ENCODE results near the gene ST7.

The ST7 gene

DNA sequence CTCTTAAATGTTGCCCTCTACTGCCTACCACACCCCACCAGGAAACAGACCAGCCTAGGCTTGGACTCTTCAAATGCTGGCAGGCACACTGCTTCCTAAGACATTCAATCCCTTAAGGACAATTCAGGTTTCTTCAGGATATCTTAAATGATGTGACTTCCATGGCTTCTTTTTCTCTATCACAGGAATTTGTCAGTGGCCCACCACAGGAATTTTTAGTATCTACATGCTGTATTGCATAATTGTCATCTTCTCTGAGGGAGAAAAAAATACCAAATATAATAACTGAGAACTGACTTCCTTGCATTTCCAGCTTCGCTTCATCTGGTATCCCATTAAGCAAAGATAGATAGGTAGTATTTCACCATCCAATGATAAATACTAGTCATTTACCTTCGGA lies 240.3 kb downstream of the ST7 start:
- DNase-seq (ENCODE audit: low read depth): no peak

DNA sequence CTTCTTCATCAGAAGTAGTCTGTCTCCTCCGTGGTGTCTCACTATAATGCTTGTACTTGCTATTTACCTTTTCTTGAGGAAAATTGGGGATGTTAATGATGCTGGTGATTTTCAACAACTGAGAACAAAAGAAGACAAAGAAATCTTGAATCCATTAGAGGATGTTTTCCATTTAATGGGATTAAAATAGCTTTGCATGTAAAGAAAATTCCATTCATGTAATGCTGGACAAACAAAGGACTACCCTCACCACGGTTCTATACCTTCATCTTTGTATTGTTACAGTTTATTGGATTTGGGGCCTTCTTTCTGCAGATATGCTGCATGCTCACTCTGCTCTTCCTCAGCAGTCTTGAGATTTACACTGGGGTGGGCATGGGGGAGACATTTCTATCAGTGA lies 241.1 kb downstream of the ST7 start:
- DNase-seq (ENCODE audit: low read depth): no peak

DNA sequence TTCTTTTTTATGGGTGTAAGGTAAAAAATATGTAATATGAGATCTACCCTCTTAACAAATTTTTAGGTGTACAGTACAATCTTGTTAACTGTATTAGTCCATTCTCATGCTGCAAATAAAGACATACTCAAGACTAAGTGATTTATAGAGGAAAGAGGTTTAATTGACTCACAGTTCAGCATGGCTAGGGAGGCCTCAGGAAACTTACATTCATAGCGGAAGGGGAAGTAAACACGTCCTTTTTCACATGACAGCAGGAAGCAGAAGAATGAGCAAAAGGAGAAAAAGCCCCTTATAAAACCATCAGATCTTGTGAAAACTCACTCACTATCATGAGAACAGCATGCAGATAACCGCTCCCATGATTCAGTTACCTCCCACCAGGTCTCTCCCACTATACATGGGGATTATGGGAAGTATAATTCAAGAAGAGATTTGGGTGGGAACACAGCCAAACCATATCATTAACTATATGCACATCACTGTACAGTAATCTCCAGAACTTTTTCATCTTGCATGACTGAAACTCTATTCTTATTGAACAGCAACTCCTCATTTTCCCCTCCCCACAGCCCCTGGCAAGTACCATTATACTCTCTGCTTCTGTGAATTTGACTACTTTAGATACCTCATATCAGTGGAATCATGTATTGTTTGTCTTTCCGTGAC lies 242.2 kb downstream of the ST7 start:
- no peak for DNase-seq (ENCODE audit: low read depth)

DNA sequence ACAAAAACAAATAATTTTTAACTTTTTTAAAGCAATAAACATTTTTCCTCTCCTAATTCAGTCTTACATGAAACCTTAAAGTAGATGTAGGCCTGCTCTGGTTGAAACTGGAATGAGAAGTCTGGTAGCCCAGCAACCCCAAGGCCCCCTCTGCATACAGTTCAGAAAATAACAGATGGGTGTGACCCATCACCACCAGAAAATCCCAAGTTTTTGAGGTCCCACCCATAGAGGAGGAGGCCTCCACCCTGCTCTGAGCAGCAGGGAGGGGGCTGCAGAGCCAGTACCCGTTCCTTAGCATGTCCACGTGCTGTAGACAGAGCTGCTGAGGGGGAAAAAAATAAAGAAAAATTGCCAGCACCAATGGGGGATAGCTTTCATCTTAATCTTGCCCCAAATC lies 246.8 kb downstream of the ST7 start:
- no peak for DNase-seq (ENCODE audit: low read depth)

DNA sequence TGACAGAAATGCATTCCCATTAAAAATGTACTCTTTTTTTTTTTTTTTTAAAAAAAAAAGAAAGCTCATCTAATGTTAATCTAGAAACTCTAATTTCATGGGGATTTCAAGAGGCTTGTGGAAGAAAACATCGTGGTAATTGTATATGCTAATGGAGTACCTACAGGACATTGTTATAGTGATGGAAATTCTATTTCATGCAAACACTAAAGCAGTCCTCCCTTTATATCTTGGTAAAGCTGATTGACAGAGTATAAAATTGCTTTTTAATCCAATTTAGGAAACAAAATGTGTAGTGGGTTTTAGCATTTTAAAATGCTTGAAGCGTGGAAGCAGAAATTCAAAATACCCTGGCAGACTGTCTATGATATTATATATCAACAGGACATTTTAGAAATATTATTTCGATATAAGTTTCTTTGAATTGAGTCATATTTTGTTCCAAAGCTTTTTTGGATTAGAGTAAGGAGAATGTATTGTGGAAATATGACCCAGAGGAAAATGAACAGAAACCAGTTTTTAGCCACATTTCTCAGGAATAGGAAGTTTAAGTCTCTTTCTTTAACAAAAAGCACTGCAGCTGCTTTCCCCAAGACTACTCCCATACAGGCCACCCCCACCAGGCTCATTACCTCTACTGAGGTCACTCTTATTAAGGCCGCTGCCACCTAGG lies 247.6 kb downstream of the ST7 start:
- no peak for DNase-seq (ENCODE audit: low read depth)

DNA sequence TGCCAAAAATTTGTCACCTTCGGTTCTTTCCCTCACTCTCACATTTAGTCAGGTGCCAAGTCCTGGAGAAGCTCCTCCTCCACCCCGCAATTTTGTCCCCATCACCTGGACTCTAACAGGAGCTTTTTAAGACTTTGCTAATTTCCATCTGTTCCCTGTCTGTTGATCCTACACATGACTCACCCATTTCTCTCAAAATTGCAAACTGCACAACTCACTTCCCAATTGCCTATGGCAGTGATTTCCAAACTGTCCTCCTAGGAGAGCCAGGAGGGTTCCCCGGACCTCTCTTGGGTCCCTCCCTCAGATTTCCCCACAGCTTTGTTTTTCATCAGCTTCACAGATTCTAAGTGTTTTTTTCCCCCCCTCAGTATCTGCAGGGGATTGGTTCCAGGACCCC lies 249.2 kb downstream of the ST7 start:
- no peak for DNase-seq (ENCODE audit: low read depth)

DNA sequence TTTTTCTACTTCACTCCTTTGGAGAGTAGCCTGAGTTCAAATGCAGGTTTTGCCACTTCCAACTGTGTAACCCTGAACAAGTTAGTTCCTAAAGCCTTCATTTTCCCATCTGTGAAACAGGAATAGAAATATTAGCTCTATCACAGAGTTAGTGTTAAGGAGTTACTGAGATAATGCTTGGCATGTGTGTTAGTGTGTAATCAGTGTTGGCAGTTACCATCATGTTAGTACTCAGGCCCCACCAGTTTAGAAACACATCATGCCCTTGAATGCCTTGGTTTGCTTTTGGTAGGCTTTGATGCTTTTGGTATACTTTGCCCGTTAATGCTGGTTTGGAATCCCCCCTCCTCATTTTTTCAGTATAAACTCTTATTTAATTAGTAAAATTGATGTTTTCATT lies 249.9 kb downstream of the ST7 start:
- no peak for DNase-seq (ENCODE audit: low read depth)

DNA sequence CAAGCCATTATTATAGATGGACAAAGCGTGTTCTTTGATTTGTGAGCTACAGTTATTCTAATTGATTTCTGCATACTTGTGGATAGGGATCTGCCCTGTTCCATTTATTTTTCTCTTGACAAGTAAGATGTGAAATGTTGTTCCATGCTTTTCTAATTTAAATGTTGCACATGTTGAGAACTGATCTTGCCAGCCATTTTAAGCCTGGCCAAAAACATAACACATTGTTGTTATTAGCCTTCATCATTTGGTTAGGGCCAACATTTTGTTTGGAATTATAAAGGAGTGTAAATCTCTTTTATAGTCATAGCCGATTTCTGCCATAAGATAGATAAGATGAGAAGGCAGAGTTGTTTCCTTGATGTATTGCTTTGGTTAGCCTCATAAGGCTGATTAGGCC lies 252.6 kb downstream of the ST7 start:
- no peak for DNase-seq (ENCODE audit: low read depth)

DNA sequence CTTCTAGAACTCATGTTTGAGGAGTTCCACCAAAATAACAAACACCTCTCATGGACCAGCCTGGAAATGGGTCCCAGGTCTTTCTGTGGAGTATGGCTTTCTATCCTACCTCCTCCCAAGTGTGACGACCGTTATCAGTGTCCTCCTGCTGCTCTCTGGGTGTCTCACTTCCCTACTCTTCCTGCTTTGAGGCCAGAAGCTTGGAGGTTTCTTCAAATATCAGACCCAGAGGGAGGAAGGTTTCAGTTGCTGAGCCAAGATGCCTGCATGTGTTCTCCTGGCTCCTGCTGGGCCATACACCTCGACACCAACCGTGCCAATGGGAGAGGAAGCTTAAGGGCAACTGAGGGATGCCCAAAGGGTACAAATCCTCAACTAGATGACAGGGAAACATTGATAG lies 255.0 kb downstream of the ST7 start:
- no peak for DNase-seq (ENCODE audit: low read depth)

DNA sequence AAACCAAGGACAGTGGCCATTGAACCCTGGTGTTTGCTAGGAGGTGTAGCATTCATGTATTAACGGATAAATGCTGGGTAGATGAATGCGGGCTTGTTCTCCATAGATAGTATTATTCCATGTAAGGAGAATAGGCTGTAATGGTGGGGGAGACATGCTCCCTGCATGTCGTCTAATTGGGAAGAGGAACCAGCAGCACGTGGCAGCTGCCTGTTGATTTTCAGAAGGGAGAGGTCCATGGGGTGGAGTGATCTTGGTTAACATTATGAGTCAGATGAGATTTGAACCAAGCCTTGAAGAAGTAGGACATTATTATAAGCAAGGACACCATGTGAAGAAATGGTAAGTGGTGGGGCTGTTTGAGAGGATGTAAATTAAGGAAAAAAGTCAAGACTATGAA lies 257.1 kb downstream of the ST7 start:
- DNase-seq (ENCODE audit: low read depth): no peak

DNA sequence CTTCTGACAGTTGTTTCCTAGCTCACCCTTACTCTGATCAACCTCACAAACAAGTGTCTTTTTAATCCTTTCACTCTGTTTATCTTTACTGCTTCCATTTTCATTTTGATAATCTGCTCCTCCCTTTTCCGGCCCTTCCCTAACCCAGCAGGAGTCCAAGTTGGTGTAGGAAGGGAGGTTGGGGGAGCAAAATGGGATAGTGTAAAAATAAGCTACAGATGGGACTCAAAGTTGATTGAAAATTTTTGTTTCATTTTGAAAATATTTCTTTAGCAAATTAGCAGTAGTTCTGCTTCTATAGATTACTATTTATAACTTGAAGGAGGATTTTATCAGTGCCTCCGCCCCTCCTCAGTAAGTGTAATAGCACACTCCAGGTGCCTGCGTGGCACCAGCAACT lies 257.6 kb downstream of the ST7 start:
- DNase-seq (ENCODE audit: low read depth): no peak

DNA sequence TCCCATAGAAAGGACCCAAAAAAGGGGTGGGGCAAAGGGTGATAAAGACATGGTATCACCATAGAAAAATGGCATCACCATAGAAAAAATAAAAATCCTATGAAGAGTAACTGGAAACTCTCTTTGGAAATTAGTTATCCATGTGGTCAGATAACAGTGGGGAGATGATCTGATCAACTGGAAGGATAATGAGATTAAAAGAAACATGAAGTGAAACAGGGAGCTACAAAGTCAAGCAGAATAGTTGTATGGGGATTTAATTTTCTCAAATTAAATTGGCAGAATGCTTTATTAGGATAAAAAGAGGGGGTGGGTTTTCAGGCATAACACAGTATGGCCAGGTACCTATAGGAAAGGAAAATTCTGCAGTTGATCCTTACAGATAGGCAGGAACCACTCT lies 258.3 kb downstream of the ST7 start:
- DNase-seq (ENCODE audit: low read depth): no peak

DNA sequence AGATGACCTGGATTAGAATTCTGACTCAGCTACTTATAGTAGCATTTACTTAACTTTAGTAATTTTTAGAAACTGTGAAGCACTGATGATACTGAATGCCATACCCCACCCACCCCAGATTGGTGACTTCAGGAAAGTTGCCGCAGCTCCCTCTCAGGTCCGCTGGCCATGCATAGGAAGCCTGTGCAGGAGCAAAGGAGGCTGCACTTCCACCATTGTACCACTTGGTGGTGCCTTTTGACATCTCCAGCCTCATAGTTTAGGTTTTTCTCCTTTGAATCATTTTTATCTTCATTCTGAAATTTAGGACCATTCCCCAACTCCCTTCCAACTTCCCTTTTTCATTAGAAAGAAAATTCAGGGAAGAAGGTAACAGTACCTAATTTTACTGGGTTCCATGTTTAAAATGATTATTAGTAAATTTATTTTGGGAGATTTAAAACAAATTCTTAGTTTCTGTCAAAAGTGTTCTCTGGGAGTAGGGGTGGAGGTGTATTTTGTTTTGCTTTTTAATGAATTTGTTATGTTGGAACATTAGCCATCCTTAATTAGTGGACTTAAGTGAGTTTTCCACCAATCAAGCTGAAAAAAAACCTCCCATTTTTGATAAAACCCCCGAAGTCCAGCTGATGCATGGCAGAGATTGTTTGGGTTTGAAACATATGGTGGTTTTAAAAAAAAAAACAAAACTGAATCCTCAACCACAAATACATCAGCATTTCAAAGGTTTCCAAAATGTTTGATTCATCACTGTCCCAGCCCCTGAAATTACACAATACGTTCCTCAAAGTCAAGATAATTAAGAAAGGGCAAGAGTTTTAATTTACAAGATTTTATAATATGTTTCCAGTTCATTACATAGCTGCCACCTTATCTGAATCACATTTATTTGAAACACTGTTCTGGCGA lies 259.9 kb downstream of the ST7 start:
- peak; percentile 3 for DNase-seq (ENCODE audit: low read depth)

DNA sequence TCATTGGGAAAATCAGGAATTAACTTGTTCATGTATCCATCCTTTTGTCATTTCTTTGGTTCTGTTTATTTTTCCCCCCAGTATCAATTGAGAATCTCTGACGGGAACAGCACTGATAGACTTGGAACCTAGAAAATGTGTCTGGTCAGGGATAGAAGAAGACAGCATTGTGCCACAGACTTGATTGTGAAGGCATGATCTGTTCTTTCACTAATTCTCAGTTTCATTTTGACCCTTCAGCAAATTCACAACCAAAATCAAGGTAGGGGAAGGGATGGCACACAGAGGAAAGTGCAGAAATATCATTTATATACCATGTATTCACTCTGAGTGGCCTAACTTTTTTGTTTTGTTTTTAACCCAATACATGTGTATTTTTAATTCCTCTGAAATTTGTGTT lies 262.7 kb downstream of the ST7 start:
- DNase-seq (ENCODE audit: low read depth): no peak

DNA sequence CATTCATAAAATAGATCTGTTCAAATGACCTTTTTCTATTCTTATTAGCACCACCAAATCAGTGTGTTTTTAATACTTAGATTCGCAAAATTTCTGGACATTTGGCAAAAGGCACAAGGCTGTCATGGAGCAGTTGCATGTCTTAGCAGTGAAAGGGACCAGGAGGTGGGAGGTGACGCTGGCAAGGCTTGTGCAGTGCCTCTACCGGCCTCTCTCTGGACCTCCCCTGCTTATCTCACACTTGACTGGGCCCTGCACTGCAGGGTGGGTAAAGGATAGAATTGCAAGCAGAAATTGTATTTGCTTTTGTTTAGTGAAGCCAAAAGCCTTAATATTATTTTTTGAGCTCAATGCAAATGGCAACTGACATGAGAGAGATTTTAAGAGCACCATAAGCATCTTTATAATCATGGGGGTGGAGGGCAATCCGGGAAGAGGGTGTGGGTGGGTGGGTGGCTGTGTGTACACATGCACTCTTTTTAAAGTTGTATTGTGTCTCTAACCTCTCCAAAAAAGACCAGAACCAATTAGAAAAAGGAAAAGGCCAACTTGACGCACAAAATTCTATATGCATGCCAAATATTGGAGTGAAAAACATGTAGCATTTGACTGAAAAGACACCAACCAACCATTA lies 263.3 kb downstream of the ST7 start:
- no peak for DNase-seq (ENCODE audit: low read depth)

DNA sequence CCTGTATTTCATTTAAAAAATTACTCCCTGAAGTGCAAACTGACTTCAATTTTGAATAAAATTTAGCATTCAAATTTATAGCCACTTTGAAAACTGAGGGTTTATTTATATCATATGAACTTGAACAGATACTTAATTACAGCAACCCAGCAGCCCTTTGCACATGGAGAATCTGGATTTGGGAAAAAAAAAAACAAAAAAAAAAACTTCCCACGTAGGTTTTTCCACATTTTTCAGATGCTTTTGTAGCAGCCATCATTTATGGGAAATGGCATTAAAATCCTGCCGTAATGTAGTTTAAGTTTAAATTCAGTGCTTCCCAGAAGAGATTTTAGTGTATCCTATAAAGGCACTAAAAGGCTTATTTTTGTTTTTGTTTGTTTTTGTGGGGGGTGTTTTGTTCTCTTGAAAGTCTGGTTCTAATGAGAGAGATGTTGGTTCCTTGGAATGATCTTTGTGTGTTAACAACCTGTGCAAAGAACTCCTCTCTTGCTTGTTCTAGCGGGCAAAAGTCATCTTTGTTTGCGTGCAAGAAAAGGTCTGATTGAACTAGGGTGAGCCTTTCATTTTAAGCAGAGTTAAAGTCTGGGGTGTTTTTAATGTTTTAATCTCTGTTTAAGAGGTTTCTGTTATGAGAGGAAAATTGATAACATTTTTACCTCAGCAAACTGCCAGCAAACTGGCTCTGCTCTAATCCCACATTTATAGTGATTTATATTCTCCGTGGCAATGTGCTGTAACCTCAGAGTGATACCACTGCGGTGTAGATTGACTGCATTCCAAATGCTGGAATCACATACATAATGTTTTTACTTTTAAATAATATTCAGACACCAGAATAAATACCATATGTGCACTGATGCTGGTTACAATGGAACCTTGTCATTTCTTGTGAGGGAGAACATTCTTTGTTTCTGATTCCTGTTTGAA lies 264.1 kb downstream of the ST7 start:
- DNase-seq (ENCODE audit: low read depth): no peak

DNA sequence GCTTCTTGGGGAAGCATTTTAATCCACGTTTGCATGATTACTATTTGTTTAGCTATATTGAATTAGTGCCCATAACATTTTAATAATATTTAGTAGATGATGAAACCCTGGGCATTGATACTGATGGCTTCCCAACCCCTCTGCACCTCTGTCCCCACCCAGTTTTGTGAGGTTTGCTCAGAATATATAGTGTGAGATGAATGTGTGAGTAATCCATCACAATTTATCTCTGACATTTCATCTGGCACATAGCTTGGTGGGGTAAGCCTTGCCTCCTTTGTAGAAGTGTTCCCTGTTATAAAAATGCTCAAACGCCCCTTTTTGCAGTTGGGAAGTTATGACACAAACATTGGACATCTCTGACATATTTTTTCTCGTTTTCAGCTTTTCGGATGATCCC lies 265.4 kb downstream of the ST7 start:
- no peak for DNase-seq (ENCODE audit: low read depth)

DNA sequence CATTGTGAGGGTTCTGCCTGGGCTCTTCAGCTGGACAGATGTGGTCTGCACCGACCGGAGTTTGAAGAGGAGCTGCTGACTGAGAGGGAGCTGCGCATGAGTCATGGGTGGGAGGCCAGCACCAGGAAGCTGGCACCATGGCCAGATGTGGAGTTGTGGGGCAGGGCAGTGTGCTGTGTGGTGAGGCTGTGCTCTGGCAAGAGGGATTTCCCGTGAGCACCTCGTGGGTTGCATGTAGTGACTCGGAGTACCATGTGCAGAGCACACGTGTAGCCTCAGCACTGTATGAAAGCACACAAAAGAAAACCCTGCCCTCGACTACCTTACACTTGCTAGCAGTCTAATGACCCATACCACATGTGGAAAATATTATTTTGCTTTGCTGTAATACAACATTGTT lies 266.2 kb downstream of the ST7 start:
- no peak for DNase-seq (ENCODE audit: low read depth)

DNA sequence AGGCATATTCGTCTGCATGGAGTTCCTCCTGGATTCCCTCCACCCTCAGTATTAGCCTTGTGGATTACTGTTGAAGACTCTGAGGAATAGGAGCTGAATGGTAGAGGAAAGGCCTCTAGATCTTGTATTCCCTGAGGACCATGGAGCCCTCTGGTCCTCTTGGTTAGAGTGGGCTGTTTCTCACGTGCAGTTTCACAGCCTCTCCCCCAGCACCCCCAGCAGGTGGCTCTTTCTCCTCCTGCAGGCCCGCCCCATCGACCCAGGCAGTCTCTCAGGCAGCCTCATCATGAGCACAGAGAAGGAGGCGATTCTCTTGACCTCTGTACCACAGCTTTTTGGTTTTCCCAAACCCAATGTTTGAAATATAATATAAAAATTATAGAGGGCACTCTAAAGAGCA lies 267.5 kb downstream of the ST7 start:
- DNase-seq (ENCODE audit: low read depth): no peak

DNA sequence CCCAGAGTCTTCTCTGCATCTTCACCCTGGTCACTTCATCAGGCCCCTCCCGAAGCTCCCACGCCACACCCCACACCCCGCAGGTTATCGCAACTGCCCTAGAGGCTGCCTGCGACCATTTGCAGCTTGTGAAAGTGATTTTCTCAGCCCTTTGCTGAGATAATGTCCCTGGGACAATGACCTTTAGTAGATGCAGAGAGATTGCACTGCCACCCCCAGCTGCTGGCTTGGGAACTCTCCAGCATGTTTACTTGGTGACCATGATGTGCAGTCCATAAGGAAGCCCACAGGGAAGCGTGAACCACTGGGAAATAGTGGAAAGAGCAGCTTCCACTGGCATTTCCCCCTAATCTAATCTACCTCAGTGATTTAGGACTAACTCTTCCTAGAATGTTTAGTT lies 272.2 kb downstream of the ST7 start:
- no peak for DNase-seq (ENCODE audit: low read depth)

DNA sequence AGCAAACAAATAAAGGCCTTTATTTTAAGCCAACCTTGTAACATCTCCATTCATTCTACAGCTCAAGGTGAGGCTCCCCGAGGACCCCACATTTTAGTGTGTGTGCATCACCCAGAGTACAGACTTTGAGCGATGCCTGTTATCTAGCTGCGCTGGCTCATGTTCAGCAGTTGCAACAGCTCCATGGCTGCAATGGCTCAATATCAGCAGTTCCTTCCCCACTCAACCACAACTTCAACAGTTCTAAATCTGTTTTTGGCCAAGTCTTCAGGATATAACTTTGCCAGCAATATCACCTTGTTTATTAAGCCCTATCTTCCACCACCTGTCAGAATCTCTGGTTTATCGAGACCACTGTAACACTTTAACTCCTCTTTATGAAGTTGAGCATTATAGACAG lies 273.8 kb downstream of the ST7 start:
- DNase-seq (ENCODE audit: low read depth): no peak

DNA sequence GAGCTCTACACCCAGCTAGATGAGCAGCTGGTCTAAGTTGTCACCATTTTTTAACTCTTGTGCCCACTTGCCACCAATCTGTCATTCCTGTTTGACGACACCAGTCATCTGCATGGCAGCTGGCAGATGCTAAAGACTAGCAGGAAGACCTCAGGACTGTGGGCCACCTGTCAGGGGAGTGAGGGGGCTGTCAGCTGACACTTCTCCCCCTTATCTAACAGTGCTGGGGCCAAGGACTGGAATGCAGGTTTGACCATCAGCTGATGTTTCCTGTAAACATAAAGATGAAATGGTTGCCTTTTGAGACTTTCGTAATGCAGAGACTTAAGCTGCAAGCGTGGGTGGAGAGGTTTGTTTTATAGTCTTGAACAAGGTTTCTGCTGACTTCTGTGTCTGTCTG lies 276.0 kb downstream of the ST7 start:
- no peak for DNase-seq (ENCODE audit: low read depth)
